HG02981 (cell line): ENCODE results near the gene TAF1.
"Not testable (repeated sequence)": the region's sequence is repeated elsewhere in the genome, so short reads cannot be mapped to it uniquely, and the experiment has no call there.

ENCODE experiments used
- ATAC-seq: cut with Tn5 transposase; IDR thresholded peaks from one replicate; pipeline ENCODE4 v1.9.1; 2021; ENCODE audit warnings: mild to moderate bottlenecking, moderate library complexity; ENCODE audit not compliant: unreplicated experiment

Gene TAF1

GRCh38 chrX:71365875-71366673, at the start of gene TAF1:
TSS of gene TAF1 (plus strand) at chrX:71366357. CDS start at chrX:71366375, 18 bp downstream.
- peak; percentile 83 for ATAC-seq

- ATAC-seq: not testable (repeated sequence)
Measured at GRCh38 chrX:71316959-71317358, 49.2 kb upstream of the TAF1 start.

- no peak for ATAC-seq
Measured at GRCh38 chrX:71320126-71320525, 46.0 kb upstream of the TAF1 start.

GRCh38 chrX:71321731-71322130, 44.4 kb upstream of the TAF1 start:
- ATAC-seq: no peak

- ATAC-seq: not testable (repeated sequence)
Measured at GRCh38 chrX:71324452-71324851, 41.7 kb upstream of the TAF1 start.

GRCh38 chrX:71326394-71326793, 39.8 kb upstream of the TAF1 start:
- ATAC-seq: no peak

- not testable (repeated sequence) for ATAC-seq
Measured at GRCh38 chrX:71349151-71349665, 16.9 kb upstream of the TAF1 start.

- ATAC-seq: not testable (repeated sequence)
Measured at GRCh38 chrX:71349867-71350266, 16.3 kb upstream of the TAF1 start.

GRCh38 chrX:71352439-71352838, 13.7 kb upstream of the TAF1 start:
- ATAC-seq: not testable (repeated sequence)

- no peak for ATAC-seq
Measured at GRCh38 chrX:71364221-71364620, 1.9 kb upstream of the TAF1 start.

- ATAC-seq: no peak
Measured at GRCh38 chrX:71365356-71365874, 742 bp upstream of the TAF1 start.

- peak; percentile 3 for ATAC-seq
Measured at GRCh38 chrX:71366674-71367256, 608 bp downstream of the TAF1 start.

GRCh38 chrX:71367396-71367795, 1.2 kb downstream of the TAF1 start:
- ATAC-seq: no peak

- ATAC-seq: no peak
Measured at GRCh38 chrX:71372388-71372787, 6.2 kb downstream of the TAF1 start.

- ATAC-seq: no peak
Measured at GRCh38 chrX:71378732-71379131, 12.6 kb downstream of the TAF1 start.

GRCh38 chrX:71391725-71392124, 25.6 kb downstream of the TAF1 start:
- not testable (repeated sequence) for ATAC-seq

GRCh38 chrX:71393919-71394318, 27.8 kb downstream of the TAF1 start:
- no peak for ATAC-seq

GRCh38 chrX:71396576-71396975, 30.4 kb downstream of the TAF1 start:
- no peak for ATAC-seq

GRCh38 chrX:71400710-71401109, 34.6 kb downstream of the TAF1 start:
- ATAC-seq: no peak

GRCh38 chrX:71416260-71416659, 50.1 kb downstream of the TAF1 start:
- ATAC-seq: not testable (repeated sequence)

- ATAC-seq: no peak
Measured at GRCh38 chrX:71420686-71421085, 54.5 kb downstream of the TAF1 start.

- no peak for ATAC-seq
Measured at GRCh38 chrX:71432733-71433132, 66.6 kb downstream of the TAF1 start.
